Measurements from ENCODE around the gene ANKRD26.

- TF ChIP-seq CTCF (IDR thresholded peaks at IDR 0.05), result no peak
- TF ChIP-seq POLR2A (IDR thresholded peaks at IDR 0.05), result no peak
Observed at GRCh38 chr10:27099448-27099847, 846 bp downstream of the ANKRD26 start.
